GM19035 (cell line): ENCODE data around the gene ZBTB8OS.
"Not testable (repeated sequence)": the region's sequence is repeated elsewhere in the genome, so short reads cannot be mapped to it uniquely, and the experiment has no call there.

Experiments
- ATAC-seq: cut with Tn5 transposase; IDR thresholded peaks from one replicate; pipeline ENCODE4 v1.9.1; 2021; ENCODE audit not compliant: unreplicated experiment

ZBTB8OS gene

DNA sequence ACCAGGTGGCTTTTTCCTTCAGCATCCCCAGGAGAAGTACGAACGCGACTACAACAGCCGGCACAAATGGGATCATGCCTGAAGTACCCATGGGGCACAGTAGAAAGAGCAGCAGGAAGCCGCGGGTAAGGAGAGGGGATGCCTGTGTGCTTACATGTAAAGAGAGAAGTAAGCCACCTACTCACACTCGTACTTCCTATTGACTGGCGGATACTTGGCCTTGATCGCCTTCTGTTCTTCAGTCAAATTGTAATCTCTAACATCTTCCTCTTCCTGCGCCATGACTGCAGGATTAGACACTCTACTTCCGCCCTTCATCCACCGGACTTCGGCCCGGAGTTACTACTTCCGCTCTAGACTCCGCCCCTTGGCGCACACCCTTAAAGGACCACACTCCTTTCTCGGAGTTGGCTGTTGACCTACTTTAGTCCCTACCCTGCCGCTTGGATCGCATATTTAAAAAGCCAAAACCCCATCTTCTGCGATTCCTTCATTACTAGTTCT, at the start of gene ZBTB8OS:
Gene ZBTB8OS, minus strand, starts transcription at position 303 of the 504 bp plus-strand sequence. Its CDS starts 21 bp downstream, at position 282.
- peak; percentile 61 for ATAC-seq

DNA sequence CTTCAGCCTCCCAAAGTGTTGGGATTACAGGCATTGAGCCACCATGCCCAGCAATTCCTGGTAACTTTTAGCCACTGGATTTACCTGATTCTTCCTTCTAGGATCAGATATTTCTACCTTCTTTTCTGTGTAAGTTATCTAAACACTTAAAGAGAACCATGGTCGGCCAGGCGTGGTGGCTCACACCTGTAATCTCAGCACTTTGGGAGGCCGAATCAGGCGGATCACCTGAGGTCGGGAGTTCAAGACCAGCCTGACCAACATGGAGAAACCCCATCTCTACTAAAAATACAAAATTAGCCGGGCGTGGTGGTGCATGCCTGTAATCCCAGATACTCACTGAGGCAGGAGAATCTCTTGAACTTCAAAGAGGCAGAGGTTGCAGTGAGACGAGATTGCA, 46.6 kb upstream of the ZBTB8OS start:
- ATAC-seq = not testable (repeated sequence)

DNA sequence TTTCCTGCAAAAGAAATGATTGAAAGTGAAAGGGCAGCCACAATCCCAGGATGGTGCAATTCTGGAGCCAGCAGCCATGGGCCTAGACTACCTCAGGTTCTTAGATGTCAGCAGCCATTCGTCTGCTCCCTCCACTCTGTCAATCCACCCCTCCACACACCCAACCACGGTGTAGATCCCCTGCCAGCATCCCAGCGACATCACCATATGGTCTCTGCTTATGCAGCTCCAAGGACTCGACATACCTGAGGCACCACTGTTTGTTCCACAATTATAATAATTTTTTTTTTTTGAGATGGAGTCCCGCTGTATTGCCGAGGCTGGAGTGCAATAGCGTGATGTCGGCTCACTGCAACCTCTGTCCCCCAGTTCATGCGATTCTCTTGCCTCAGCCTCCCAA, 45.7 kb upstream of the ZBTB8OS start:
- ATAC-seq = no peak

DNA sequence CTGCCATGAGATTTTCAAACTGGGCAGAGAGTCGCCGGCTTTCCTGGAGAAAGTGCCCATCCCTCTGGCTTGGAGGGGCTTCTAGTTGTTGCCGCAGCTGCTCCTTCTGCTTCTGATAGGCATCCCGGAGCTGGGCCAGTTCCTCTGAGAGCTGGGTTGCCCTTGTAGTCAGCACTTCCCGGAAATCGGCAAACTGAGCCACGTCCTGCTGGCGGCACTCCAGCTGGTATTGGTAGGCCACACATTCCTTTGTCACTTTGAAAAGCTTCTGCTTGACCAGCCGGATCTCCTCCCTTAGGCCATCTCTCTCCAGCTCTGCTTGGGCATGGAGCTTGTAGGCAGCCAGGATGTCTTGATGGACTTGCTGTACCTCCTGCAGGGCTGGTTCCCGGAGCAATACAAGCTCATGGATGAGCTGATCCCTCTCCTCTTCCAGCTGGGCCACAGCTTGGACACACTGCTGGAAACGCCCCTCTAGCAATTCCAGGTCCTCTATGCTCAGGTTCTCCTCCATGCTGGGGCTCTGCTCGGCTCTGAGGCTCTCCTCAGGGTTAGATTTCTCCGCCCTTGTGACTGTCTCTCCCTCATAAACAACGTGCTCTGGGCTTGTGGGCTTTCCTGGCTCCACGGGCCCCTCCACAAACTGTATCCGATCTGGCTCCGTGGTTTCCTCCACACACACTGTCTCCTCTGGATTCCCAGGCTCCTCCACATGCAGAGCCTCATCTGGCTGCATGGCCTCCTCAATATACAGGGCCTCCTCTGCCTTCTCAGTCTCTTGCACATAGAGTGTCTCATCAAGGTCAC, 45.0 kb upstream of the ZBTB8OS start:
- ATAC-seq = no peak

- no peak for ATAC-seq
These were observed 43.3 kb upstream of the ZBTB8OS start for GRCh38 chr1:32693455-32694174.

DNA sequence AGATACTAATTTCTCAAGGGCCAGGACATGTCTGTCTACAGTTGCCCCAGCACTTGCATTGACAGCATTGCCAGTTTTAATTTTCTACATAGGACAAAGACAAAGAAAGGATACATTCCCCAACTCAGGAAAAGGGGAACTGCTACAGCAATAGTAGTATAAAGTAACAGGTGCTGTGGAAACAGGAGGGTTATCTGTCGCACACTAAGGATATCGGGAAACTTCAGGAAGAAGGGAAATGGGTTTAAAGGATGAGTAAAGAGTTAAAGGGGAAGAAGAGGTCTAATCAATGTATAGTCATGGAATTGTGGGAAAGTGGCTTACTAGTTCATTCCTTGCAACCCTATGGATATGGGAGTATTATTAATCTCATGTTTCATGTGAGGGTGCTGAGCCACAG, 36.0 kb upstream of the ZBTB8OS start:
- ATAC-seq = no peak

DNA sequence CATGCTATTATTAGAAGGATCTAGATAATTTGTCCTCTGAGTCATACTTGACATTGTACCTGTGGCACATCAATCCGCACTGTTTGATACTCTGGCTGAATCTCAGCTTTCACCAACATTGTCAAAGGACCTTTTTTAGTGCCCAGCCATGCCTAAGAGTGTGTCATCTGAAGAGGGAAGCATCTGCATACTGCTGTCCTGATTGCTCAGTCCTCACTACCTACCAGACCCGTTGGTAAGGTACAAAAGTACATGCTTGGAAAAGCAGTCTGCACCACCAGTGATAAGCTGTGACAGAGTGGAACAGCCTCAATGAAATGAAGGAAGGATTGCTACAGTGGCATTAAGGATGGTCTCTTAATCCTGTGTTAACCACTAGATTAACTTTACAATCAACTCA, 35.1 kb upstream of the ZBTB8OS start:
- no peak for ATAC-seq

DNA sequence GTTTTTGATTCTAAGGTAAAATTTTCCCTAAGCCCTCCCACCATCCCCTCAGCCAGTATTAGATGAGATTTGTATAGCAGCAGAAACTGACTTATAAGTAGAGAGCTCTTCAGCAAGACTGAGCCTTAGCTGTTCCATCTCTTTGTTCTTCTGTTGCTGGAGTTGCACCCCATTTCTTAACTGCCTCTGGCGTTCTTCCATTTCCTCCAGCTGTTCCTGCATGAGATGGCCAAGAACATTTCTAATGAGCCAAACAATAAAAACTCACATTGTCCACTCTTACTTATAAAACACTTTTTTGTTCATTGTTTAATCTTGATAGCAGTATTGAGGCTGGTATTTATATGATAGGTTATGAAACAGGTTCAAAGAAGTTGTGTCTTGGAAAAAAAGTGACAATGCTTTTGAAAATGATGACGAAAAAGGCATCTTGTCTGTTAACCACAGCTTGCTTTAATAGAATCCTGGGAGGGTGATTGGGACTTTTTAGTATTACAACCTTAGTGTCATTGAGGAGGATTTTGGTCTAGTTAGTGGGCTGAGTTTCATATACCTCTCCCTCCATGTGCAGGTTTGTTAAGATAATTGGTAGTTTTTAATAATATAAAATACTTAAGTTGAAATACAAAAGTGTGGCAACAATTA, 33.9 kb upstream of the ZBTB8OS start:
- ATAC-seq = no peak

DNA sequence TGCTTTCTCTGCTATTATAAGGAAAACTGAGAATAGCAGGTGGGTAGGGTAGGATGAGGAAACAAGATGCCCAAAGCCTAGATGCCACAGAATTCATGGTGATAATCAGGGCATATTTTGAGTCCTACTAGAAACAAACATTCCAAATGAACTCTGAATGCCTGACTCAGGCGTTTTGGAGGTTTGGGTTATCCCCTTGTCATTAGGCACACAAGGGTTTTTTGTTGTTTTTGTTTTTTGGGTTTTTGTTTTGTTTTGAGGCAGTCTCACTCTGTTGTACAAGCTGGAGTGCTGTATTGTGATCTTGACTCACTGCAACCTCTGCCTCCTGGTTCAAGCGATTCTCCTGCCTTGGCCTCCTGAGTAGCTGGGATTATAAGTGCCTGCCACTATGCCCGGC, 33.0 kb upstream of the ZBTB8OS start:
- ATAC-seq = no peak

- no peak for ATAC-seq
These were observed 31.6 kb upstream of the ZBTB8OS start for GRCh38 chr1:32681999-32682398.

- ATAC-seq = no peak
These were observed 31.2 kb upstream of the ZBTB8OS start for GRCh38 chr1:32681509-32681908.

DNA sequence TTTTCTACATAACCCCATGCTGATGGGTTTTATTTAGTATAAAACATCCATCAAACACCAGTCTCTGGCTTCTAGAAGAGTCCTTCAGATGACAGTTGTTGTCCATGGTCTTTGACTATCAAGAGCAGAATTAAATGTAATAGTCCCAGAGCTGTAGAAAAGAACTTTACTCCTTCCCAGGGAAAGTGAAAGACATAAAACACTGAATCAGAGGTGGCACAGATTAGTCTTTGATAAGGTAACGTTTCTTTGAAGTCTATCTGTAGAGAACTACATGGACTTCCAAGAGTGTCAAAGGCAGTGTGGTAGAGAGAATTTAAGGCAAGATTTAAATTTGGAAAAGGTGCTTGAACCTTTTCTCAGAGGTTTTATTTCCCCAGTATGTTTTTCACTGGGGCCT, 30.3 kb upstream of the ZBTB8OS start:
- ATAC-seq = no peak

GRCh38 chr1:32679993-32680392, 29.6 kb upstream of the ZBTB8OS start:
- not testable (repeated sequence) for ATAC-seq

GRCh38 chr1:32676945-32677344, 26.6 kb upstream of the ZBTB8OS start:
- no peak for ATAC-seq

- ATAC-seq = not testable (repeated sequence)
These were observed 18.4 kb upstream of the ZBTB8OS start for GRCh38 chr1:32668716-32669115.

- ATAC-seq = no peak
These were observed 16.7 kb upstream of the ZBTB8OS start for GRCh38 chr1:32666901-32667566.

- no peak for ATAC-seq
These were observed 15.6 kb upstream of the ZBTB8OS start for GRCh38 chr1:32665915-32666314.

DNA sequence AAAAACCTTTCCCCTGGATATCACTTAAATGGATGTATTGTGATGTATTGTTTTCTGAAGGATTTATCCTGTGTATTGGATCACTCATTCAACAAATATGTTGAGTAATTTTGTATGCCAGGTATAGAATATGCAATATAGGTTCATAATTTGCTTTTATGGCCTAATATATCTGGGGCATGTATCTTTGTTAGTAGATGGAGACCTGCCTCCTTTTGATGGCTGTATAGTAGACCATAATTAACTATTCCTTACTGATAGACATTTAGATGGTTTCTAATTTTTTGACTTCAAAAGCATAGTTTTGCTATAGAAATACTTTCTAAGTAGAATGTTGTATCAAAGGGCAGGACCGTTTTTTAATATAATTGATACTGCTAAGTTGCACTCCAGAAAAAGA, 9.2 kb upstream of the ZBTB8OS start:
- ATAC-seq = no peak

- no peak for ATAC-seq
These were observed 2.1 kb upstream of the ZBTB8OS start for GRCh38 chr1:32652244-32652962.

GRCh38 chr1:32651461-32652073, 1.2 kb upstream of the ZBTB8OS start:
- no peak for ATAC-seq
